Caco-2 (cell line): ENCODE measurements around the gene FRY. TPM values are rescaled to one million over a fixed set of nuclear protein-coding genes. Genes with fewer than 3 reads are reported as not detected.

Source experiments
- BruUV-seq: library from RNA; stranded (reverse); fragments of 400-500 nt; replicated peaks from 2 replicates; lab custom pipeline; 2021; lab: Mats Ljungman, UMichigan
- CTCF ChIA-PET: fragments of 300-600 bp; sonication (Branson Sonifier 250); formaldehyde crosslinking; loops from one replicate; lab custom pipeline; 2022; ENCODE audit warnings: antibody characterized with exemption; lab: Charles Lee
- POLR2A ChIA-PET: fragments of 300-600 bp; sonication (Branson Sonifier 250); formaldehyde crosslinking; loops from one replicate; lab custom pipeline; 2022; ENCODE audit warnings: antibody characterized with exemption; lab: Charles Lee
- DNase-seq, 2 experiments: peaks; one replicate each; pipeline versions ENCODE4 v3.0.0 to v3.0.0-alpha.2; 2020 to 2022
- H3K27me3 ChIP-seq: replicated peaks from 2 replicates; pipeline ENCODE4 v1.6.0; 2011; ENCODE audit warnings: low read length; ENCODE audit not compliant: control insufficient read depth, insufficient read depth
- H3K36me3 ChIP-seq: 2 replicates; pipeline ENCODE4 v1.5.1; 2011; ENCODE audit warnings: low read length; ENCODE audit not compliant: control insufficient read depth, insufficient read depth
- H3K4me1 ChIP-seq: fragments of 250-450 bp; sonication (Bioruptor Pico); 2 replicates; pipeline ENCODE4 v1.5.1; 2020; ENCODE audit warnings: mild to moderate bottlenecking
- H3K4me3 ChIP-seq: 2 replicates; pipeline ENCODE4 v1.5.1; 2011; ENCODE audit warnings: low read depth, mild to moderate bottlenecking, control low read depth, low read length
- H3K9me3 ChIP-seq: fragments of 250-450 bp; sonication (Bioruptor Pico); 2 replicates; pipeline ENCODE4 v1.5.1; 2020; ENCODE audit warnings: mild to moderate bottlenecking, moderate library complexity
- H3K27ac Mint-ChIP-seq: one replicate; pipeline ENCODE4 v1.8.0; 2022; ENCODE audit warnings: mixed read lengths; ENCODE audit not compliant: unreplicated experiment
- H3K27me3 Mint-ChIP-seq: one replicate; pipeline ENCODE4 v1.8.0; 2022; ENCODE audit warnings: mixed read lengths; ENCODE audit not compliant: insufficient read depth, unreplicated experiment
- H3K36me3 Mint-ChIP-seq: one replicate; pipeline ENCODE4 v1.8.0; 2022; ENCODE audit warnings: mild to moderate bottlenecking, mixed read lengths; ENCODE audit not compliant: insufficient read depth, unreplicated experiment
- H3K4me1 Mint-ChIP-seq: one replicate; pipeline ENCODE4 v1.8.0; 2022; ENCODE audit warnings: low read depth, mixed read lengths; ENCODE audit not compliant: unreplicated experiment
- H3K4me3 Mint-ChIP-seq: one replicate; pipeline ENCODE4 v1.8.0; 2022; ENCODE audit warnings: mild to moderate bottlenecking, moderate library complexity, mixed read lengths; ENCODE audit not compliant: unreplicated experiment
- H3K9me3 Mint-ChIP-seq: one replicate; pipeline ENCODE4 v1.8.0; 2022; ENCODE audit warnings: mixed read lengths; ENCODE audit not compliant: unreplicated experiment
- CTCF ChIP-seq, 2 experiments: fragments of 200-600 bp in 1 of 2; IDR thresholded peaks; 1 replicate in 1 of 2; 2 replicates in 1 of 2; pipeline versions ENCODE4 v1.5.1 to v1.8.0; 2011 to 2022; ENCODE audit warnings: antibody characterized with exemption in 1 of 2, control low read depth in 1 of 2, inconsistent platforms in 1 of 2, low read depth in 1 of 2, low read length in 1 of 2, mild to moderate bottlenecking in 1 of 2, moderate library complexity in 1 of 2; ENCODE audit not compliant: insufficient read depth in 1 of 2, severe bottlenecking in 1 of 2, unreplicated experiment in 1 of 2
- intact Hi-C: fragments of 100-400 bp; cut with micrococcal nuclease; formaldehyde crosslinking; loops from one replicate; pipeline ENCODE4 v1.10.0; 2022; ENCODE audit not compliant: unreplicated experiment
- total RNA-seq: library from RNA; stranded (reverse); gene quantifications from 2 replicates; pipeline ENCODE4 v1.2.3, GENCODE V29; 2022

FRY gene
- total RNA-seq, 1 experiment from 2014 or later, result 118 TPM

- BruUV-seq, result no TSS peak
- Mint-ChIP-seq H3K9me3 (no peaks in the 10 kb centered on the region), H3K36me3 (peaks cover 3% of the 10 kb centered on the region), H3K27ac (no peak overlapping the region), H3K27me3 (no peaks in the 10 kb centered on the region), H3K4me3 (no peak overlapping the region), H3K4me1 (peaks cover 6% of the 10 kb centered on the region)
- no peak for TF ChIP-seq CTCF (IDR thresholded peaks at IDR 0.05; ENCODE audit: insufficient read depth in 1 of 2, low read depth in 1 of 2, low read length in 1 of 2, severe bottlenecking in 1 of 2, unreplicated experiment in 1 of 2)
- Histone ChIP-seq H3K9me3 (no peaks in the 10 kb centered on the region), H3K4me1 (peaks cover 22% of the 10 kb centered on the region), H3K4me3 (no peak overlapping the region), H3K36me3 (0 out of 2 replicates have a peak, but pooled peaks cover 2% of the 10 kb centered on the region), H3K27me3 (no peaks in the 10 kb centered on the region)
- ChIA-PET CTCF (no interaction called here), POLR2A (no interaction called here)
- intact Hi-C loops, result loop anchor here (1.0 kb wide), 6 partner anchors 41 to 399 kb away; no protein-coding TSS in a partner anchor
- DNase-seq, result no peak
Observed at GRCh38 chr13:32309312-32310133, 277.9 kb downstream of the FRY start.

- no peak overlapping the region for H3K4me3 ChIP-seq
Observed at GRCh38 chr13:32310134-32310706, 278.6 kb downstream of the FRY start.

More at GRCh38 chr13:32310134-32310706, 278.6 kb downstream of the FRY start:
- H3K4me3 Mint-ChIP-seq, result no peak overlapping the region
- ChIA-PET CTCF (no interaction called here), POLR2A (no interaction called here)
- H3K27ac Mint-ChIP-seq, result no peak overlapping the region
- intact Hi-C loops, result loop anchor here (1.0 kb wide), 6 partner anchors 42 to 400 kb away; no protein-coding TSS in a partner anchor
- peak; percentile 70 to 84 for TF ChIP-seq CTCF (IDR thresholded peaks at IDR 0.05; ENCODE audit: insufficient read depth in 1 of 2, low read depth in 1 of 2, low read length in 1 of 2, severe bottlenecking in 1 of 2, unreplicated experiment in 1 of 2)
- no peaks in the 10 kb centered on the region for H3K9me3 ChIP-seq
- H3K27me3 ChIP-seq, result no peaks in the 10 kb centered on the region
- peaks cover 23% of the 10 kb centered on the region for H3K4me1 ChIP-seq
- H3K4me1 Mint-ChIP-seq, result peaks cover 6% of the 10 kb centered on the region
- H3K36me3 Mint-ChIP-seq, result peaks cover 10% of the 10 kb centered on the region
- H3K9me3 Mint-ChIP-seq, result no peaks in the 10 kb centered on the region
- H3K36me3 ChIP-seq, result 0 out of 2 replicates have a peak, but pooled peaks cover 2% of the 10 kb centered on the region
- DNase-seq, result peak in 1 of 2 experiments; percentile 62
- H3K27me3 Mint-ChIP-seq, result no peaks in the 10 kb centered on the region
- no TSS peak for BruUV-seq
